Activated CD4-positive, alpha-beta T cell treated with anti-CD3 and anti-CD28 coated beads for 24 hours (primary cell): ENCODE measurements around the gene NTF3.

Source experiments
- DNase-seq, 2 donors: peaks; one replicate each; pipeline ENCODE4 v3.0.0-alpha.2; 2020; ENCODE audit warnings: low read depth in 2 of 2

NTF3 gene

DNA sequence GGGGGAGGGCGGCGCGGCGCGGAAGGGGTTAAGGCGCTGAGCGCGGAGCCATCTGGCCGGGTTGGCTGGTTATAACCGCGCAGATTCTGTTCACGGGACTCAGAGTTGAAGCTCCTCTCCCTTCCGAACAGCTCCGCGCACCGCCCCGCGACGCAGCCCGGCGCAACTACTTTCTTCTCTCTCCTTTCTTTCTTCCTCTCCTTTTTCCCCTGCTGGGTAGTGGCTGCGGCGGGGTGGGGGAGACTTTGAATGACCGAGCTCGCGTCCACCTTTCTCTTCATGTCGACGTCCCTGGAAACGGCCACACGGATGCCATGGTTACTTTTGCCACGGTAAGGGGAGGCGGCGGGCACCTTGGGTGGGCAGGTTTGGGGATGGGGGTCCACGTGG is at the start of gene NTF3:
TSS of gene NTF3 (plus strand) at position 98 of the 390 bp plus-strand sequence. CDS start at position 315, 217 bp downstream.
- DNase-seq: no peak

DNA sequence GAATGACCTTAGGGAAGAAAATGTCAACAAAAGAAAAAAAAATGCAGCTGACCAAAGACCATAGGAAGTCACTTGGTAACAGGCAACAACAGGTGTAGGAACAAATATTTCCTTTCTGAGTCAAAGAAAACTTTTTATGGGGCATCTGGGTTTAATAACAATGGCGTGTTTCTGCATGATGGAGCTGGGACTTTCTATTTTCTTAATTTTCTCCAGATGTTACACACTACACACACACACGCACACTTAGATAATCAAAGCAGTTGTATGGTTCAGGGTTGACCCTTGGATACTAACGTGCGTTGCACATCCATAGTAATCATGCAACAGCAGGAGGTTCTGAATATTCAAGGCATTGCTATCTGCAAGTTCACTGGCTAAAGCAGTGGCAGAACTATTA is 47.9 kb upstream of the NTF3 start:
- DNase-seq: no peak

DNA sequence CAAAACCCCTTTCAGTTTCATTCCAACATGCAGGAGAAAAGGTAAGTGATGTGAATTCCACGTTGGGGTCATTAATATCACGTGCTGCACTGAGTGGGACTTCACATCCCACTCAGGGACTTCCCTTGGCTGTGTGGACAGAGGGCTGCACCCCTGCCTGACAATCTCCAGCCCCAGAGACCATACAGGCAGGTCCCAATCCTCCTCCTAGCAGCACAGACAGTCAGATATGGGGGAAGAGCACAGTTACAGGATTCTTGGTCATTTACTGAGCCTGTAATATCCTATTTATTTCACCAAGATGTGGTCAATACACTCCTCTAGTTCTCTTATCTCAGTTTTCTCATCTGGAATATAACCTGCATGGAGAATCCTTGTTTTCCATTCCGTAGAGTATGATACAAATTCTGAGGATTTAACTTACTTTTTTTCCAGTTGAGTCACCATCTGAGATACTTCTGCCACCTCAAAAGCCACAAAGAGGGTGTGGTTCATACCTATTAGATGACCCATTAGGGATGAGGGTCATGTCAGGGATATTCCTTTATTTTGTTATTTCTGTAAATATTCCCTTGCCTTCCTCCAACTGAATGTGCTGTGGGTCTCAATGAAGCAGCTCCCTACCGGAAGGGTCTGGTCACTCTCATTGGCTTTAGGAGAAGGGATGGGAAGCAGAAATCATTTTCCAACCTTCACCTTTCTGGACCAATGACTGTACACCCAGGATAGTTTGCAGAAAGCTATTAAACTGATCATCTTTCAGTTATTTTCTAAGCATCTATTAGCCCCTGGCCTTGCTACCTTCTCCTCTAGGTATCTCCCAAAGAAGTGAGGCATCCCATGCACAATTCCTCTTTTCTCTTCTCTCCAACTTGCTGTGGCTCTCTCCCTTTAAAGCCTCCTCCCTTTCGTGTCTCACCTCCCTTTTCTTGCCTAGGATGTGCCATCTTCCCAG is 43.0 kb upstream of the NTF3 start:
- no peak for DNase-seq

DNA sequence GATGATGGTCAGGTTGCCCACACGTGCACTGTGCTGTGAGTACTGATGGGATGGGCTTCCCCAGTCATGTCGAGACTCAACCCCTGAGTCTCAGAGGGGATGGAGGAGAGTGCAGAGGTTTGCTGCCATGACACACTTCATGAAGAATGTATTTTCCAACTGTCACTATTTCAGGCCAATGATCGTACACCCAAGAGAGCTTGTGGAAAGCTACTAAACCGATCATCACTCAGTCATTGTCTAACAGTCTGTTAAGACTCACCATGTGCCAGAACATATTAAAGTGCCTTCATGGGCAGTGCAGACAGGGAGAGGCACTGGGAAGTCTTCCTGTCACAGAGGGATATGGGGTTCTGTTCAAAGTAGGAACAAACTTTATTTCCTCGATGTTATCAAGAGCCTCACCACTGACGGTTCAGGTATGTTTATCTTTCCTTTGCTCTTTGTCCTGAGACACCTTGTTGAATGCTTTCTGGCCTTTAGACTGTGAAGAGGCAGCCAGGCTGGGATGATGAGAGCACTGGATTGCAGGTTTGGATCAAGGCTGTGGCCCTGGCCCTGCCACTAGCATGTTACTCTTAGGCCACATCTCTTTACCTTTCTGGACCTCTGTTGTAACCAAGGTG is 41.6 kb upstream of the NTF3 start:
- no peak for DNase-seq

DNA sequence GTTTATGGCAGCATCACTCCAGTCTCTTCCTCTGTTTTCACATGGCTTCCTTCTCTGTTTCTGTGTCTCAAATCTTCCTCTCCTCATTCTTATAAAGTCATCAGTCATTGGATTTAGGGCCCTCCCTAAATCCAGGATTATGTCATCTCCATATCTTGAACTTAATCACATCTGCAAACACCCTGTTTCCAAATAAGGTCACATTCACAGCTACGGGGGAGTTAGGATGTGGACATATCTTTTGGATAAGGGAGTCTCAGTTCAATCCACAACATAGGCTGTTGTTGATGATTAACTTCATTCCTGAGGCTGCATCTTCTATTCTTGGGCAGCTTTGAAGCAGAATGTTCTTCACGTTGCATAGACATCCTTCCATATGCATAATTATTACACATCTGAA is 40.3 kb upstream of the NTF3 start:
- no peak for DNase-seq

DNA sequence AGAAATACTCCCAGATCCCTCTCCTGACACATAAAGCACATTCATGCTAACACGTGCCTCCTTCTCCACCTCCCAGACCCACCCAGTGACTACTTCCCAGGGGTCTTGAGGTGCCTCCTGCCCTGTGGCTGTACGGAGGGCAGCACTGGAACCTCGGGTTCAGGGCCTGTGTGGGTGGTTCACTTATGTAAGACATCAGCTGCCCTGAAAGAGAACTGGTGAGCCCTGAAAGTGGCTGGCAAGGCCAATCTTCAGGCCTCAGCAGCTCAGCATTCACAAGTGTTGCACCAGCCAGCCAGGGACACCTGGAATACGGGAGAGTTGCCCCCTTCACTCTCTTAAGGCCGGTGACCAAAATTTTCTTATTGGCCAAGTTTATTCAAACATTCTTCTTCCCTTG is 38.9 kb upstream of the NTF3 start:
- DNase-seq: no peak

DNA sequence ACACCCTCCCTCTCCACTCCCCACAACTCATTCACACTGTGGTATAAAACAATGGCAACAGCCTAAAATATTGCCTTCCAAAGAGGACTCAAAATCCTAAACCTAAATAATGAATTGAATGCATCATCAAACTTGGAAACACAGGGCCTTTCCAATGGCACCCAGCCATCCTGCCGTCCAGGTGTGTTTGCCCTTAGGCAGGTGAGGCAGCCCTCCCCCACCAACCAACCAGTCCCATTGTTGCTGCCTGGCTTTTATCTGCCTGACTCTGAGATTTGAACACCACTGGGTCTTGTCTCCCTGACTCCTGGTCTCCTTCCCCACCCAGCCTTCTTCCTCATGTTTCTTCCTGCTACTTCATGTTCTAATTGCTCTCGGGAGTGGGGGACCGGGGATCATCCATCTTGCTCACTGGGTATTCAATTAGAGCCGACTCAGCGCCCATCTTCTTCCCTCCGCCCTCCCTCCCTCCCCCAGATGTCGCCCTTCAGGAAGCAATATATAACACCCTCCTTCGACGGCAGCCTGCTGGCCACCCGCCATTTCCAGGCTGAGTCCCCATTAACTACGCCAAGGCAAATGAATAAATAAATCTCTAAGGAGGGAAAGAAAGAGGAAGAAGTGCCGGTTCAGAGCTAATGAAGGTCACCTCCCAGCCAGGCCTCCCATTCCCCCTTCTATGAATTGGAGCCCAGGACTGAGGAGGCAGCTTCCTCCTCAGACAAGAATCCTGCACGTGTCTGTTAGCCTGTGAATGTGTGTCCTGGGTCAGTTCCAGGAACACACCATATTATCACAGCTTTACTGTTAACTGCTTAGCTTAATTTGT is 36.3 kb upstream of the NTF3 start:
- DNase-seq: no peak

DNA sequence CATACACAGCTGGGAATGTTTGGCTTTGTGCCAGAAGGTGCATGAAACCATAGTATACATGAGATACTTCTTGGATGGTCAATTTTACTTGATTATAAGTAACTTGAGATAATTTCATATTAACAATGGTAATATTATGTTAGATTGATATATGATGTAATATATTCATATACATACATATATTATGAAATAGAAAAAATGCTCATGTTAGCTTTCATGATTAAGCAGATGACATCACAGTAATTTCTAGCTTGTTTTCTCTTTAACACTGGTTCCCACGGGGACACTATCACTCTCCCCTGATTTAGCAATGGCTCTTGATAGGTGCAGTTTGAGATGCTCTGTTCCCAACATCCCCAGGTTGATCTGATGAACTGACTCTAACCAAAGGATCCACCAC is 35.4 kb upstream of the NTF3 start:
- DNase-seq: no peak

DNA sequence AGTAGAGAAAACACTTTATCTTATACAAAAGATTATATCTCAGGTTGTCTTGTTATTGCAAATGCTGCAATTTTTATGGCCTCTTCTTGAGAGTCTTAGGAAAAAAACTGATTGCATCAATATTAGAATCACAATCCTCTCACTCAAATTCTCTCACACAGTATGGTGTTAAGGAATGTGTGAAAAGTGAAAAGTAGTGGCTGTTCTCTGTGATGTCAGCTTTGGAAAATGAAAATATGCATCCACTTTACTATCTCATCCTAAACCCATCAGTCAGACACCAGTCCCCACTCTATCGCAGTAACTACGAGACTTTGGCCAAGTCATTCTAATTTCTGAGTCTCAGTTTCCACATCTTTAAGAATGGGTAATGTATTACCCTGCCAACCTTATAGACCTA is 32.6 kb upstream of the NTF3 start:
- no peak for DNase-seq

DNA sequence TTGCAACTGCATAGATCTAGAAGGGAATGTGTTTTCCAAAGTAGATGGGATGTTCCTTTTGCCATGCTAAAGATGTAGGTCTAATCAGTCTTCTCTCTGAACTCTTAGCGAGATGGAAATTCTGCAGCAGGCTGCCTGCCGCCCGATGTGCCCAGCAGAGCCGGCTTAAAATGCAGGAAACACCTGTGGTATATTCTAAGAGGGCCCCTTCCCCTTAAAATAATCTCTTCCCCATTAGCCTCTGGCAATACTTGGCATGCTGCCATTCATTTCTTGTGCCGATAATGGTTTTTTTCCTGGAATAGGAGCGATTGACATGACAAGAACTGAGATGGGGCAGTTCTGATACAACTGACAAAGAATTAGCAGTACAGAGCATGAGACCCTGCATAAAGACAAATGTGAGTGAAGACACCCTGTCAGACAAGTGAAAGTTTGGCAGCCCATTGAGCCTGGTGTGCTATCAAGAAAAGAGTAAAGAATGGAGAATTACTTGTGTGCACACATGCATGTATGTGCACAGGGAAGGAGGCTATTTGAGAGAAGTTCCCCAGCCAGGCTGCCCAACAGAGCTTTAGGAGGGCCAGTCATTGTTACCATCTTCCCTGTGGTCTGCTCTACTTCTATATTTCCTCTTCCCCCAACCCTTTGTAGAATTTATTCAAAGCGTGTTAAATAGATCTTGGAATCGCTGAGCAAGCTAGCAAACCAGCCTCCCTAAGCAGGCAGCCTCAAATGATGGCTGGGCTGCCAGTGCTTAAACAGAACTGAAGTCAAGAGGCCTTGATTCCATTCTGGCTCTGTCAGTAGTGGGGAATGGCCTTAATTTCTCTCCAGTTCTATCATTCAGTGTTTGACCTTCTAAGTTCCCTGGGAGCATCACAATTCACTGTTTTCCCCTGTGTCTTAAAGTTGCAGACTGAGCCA is 29.6 kb upstream of the NTF3 start:
- DNase-seq: no peak

DNA sequence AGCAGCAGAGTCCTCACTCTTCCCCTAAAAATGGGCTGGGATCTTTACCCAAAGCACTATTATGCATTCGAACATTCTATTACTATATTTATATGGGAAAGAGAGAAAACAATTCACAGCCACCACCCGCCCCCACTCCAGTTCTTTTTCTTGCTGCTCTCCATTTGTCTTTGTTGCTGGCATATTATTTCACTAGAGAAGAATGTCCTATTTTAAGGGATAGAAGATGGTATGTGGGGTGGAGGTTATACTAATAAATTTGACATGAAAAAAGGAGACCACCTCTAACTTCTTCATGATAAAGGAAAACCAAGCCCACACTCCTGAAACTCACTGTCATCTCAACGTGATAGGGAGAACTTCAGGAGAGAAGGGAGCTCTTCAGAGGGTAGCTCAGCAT is 28.5 kb upstream of the NTF3 start:
- no peak for DNase-seq

DNA sequence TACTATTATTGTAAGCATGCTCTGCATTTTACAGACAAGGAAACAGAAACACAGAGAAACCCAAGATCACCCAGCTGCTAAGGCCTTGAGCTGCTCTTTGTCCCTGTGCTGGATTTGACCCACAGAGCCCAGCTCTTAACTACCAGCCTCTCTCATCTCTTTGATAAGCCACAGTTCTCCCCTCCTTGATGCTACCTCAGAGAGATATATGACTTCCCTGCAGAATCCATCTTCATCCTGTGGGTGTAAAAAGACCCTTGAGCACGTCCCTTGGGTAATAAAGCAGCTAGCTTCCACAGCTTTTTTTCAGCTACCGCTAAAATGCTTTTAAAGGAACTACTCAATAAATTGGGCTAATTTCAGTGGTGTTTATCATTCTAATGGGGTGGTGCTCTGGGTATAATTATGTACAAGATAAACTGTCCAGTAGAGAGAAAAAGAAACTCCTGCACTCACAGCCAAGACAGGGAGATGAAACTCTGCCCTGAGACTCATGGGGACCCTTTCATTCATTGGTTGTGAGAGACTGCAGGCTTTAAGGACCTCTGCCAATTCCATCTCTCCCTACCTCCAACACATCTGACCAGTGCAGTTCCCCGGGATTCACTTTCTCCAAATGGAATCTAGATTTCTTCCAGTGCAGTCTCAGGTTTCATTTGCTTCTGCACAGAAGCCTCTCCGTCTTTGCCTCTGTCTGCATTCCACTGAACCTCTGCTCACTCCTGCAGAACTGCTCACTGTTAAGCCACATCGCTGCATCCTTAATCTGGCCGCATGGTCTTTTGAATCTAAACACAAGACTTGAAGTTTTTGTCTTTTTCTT is 24.7 kb upstream of the NTF3 start:
- DNase-seq: no peak

DNA sequence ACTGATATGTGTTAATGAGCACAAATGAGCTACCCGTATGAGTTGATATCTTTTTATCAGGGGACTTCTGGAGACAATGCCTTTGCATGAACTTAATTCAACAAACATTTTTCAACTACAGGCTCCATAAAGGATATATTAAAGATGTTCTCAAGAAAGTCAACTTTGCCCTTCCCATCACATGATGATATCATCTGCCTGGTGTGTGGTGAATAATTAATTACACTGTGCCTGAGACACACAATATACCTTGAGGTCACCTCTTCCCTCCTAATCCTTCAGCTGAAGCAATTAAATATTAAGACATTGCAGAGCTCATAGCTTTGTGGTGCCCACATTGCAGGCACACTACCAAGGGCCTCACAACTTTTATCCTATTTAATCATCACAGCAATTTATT is 22.3 kb upstream of the NTF3 start:
- no peak for DNase-seq

DNA sequence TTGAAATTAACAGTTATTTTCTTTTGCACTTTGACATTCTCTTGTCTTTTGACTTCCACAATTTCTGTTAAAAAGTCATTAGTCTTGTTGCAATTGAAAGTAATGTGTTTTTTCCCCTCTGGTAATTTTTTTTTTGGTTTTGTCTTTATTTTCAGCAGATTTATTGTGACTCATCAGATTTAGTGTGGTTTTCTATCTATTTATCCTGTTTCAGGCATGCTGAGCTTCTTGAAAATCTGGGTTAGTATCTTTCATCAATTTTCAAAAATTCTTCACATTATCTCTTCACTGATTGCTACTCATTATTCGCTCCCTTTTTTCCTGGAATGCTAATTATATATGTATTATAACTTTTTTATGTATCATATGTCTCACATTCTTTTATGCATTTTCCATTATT is 15.3 kb upstream of the NTF3 start:
- no peak for DNase-seq

DNA sequence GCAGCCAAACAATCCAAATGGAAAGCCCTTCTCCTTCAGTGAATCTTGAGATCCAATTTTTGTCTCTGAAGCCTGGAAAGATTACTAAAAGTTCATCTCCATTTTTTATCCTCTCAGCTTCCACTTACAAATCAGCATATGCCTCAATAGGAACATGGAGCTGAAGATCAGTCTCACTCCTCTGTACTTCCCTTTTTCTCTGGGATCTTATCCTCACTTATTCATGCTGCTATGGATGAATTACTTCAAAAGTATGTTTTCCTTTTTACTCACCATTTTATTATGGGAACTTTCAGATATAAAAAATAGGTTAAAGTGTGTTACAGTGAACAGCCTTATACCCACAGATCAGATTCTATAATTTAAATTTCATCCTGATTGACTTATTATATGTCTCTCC is 14.4 kb upstream of the NTF3 start:
- DNase-seq: no peak

DNA sequence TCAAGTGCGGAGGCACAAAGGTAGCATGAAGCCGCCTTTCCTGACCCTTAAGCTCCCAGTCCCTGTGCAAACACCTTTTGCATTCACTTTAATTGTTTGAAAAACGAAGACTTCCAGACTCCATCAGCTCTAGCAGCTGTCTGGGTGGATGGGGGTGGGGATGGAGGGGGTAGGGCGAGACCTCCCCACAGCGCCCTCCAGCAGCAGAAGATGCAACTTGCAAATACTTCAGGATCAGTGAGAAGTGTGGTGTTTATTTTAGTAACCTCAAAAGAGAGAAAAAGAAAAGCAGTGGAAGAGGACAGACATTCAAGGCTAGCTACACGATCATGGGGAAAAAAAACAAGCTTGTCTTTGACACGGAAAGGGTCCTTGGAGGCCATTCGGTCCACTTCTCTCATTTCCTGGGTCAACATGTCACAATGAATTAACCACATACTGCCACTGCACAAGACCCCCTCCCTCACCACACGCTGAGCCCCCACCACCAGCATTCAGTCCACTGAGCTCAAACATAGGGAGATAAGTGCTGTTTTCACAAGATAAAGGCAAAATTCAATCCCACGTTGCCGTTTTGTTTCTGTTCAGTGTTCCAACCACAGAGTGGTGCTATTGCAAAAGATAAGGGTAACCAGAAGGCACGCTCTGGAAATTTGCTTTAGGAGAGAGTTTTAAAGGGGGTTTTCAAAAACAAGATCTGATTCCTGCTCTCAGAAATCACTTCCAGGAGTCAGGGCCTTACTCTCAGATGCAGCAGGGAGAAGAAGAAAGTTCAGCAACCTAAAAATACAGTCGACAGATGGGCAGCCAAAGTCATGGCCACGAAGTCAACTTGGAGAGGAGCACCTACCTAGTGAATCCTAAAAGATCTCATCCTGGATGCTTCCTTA is 3.3 kb upstream of the NTF3 start:
- DNase-seq: no peak

DNA sequence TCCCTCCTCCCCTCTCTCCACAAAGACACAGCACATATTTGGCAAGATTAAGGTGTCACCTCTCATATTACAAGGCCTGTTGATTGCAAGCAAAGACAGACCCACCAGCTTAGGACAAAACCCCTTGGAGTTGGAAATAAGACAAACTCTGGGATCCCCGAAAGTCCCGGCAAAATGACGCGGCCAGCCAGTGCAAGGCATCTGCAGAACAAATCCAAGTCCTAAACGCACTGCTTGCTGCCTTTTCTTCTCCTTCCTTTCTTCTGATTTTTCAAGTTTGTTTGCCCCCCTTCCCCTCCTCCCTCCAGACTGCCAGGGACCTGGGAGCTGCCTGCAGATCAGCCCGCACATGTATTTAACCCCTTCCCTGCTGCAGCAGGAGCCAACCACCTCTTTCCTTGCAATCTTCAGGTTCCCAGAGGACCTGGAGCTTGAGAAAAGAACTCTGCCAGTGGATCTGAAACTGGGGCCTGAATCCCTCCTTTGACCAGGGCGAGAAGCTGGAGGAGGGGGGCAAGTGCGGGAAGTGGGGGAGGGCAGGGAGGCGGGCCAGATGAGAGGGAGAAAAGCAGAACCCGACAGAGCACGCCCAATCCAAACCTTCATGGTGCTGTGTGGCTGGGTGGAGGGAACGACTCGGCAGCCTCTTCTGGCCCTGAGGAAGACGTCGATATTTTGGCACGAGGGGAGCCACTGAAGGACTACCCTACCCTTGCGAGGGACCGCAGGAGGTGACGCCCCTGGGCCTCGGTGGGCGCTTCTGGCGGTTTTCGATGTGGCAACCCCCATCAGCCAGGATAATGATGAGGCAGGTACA is 2.0 kb upstream of the NTF3 start:
- DNase-seq: no peak
